Fibroblast of the aortic adventitia (primary cell): ENCODE measurements around the gene ELK4. TPM values are rescaled to one million over a fixed set of nuclear protein-coding genes. Genes with fewer than 3 reads are reported as not detected.
A peak's percentile ranks its signal among the peaks of the same experiment; 100 is the strongest.

Source experiments
- DNase-seq: peaks from one replicate; pipeline ENCODE4 v3.0.0-alpha.2; 2010; ENCODE audit warnings: low read depth
- H3K4me3 ChIP-seq: 2 replicates; pipeline ENCODE4 v1.5.1; 2011; ENCODE audit warnings: low read depth, mild to moderate bottlenecking, control low read depth, low read length, moderate library complexity
- small RNA-seq: library from RNA; depleted of rRNA; stranded (forward); fragments of <200 nt; gene quantifications from one replicate; pipeline ENCODE3, GENCODE V24; 2012
- total RNA-seq: library from RNA; depleted of rRNA; stranded (reverse); fragments of >200 nt; gene quantifications from 2 replicates; pipeline ENCODE4 v1.2.3, GENCODE V29; 2012; ENCODE audit warnings: low replicate concordance
- TF ChIP-seq, protein P1 (sequence below): IDR thresholded peaks from 2 replicates; pipeline ENCODE4 v1.5.1; 2011; ENCODE audit warnings: mild to moderate bottlenecking, low read length, control low read depth, inconsistent platforms; ENCODE audit not compliant: insufficient read depth

ELK4 gene
- total RNA-seq, 1 donor, result 40.9 TPM

DNA sequence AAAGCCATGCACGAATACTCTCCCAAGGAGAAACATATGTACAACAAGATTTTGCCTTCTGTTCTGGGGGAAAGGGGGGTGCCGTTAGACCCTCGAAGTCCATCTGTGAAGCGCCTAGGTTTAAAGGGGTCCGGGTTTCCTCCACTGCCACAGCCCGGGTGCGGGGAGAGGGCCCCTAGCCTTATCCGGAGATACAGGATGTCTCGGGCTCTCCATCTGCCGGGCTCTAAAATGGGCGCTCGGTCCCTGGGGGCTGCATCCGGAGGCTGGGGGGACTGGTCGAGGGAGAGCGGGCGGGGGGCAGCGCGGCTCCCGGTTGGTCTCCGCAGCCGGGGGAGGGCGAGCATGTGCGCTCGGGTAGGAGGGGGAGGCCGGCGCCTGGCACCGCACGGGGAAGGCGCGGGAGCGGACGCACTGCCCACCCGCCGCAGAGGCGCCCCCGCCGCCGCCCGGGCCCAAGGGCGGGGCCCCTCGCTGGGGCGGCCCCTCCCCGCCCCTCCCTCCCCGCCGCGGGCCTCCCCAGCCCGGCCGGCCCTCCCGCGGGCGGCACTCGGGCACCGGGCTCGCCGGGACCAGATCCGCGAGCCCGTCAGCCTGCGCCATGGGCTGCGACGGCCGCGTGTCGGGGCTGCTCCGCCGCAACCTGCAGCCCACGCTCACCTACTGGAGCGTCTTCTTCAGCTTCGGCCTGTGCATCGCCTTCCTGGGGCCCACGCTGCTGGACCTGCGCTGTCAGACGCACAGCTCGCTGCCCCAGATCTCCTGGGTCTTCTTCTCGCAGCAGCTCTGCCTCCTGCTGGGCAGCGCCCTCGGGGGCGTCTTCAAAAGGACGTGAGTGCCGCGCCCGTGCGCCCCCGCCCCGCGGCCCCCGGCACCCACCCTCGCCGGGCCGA lies 63.1 kb downstream of the ELK4 start:
- H3K4me3 ChIP-seq, result peak overlapping the region; percentile 44
- DNase-seq, result no peak
- TF ChIP-seq, protein P1, sequence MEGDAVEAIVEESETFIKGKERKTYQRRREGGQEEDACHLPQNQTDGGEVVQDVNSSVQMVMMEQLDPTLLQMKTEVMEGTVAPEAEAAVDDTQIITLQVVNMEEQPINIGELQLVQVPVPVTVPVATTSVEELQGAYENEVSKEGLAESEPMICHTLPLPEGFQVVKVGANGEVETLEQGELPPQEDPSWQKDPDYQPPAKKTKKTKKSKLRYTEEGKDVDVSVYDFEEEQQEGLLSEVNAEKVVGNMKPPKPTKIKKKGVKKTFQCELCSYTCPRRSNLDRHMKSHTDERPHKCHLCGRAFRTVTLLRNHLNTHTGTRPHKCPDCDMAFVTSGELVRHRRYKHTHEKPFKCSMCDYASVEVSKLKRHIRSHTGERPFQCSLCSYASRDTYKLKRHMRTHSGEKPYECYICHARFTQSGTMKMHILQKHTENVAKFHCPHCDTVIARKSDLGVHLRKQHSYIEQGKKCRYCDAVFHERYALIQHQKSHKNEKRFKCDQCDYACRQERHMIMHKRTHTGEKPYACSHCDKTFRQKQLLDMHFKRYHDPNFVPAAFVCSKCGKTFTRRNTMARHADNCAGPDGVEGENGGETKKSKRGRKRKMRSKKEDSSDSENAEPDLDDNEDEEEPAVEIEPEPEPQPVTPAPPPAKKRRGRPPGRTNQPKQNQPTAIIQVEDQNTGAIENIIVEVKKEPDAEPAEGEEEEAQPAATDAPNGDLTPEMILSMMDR, result no peak

DNA sequence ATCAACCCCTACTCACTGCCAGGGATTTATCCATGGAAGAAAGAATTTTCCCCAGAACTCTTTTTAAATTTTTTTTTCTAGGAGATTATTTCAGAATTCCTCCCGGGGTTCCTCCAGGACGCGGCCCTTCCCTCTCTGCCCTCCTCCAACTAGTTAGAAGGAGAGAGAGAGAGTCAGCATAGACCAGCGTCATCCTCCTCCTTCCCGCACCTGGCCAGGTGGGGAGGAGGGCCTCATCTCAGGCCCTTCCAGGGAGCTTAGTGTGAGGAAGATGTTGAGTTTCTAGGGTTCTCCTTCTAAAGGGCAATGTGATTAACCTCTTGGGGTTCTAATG lies 63.7 kb downstream of the ELK4 start:
- no peak for DNase-seq
- H3K4me3 ChIP-seq, result no peak overlapping the region
- TF ChIP-seq, protein P1, result no peak

DNA sequence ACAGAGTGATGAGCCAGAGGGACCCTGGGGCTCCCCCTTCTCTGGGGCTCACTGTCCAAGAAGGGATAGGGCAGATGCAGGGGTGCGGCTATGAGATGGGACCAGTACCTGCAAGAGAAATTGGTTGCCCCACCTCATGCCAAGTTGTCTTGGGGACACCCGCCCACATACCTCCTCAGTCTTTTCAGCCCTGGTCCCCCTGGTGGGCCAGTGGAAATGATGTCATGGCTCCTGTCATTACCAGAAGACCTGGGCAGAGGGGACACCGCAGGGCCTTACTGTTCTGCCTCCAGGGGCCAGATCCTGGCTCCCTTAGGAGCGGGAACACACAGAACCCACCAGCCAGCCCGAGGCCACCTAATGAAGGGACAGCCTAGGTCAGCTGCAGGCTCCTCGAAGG lies 64.1 kb downstream of the ELK4 start:
- TF ChIP-seq, protein P1, result no peak
- H3K4me3 ChIP-seq, result no peak overlapping the region
- no peak for DNase-seq

DNA sequence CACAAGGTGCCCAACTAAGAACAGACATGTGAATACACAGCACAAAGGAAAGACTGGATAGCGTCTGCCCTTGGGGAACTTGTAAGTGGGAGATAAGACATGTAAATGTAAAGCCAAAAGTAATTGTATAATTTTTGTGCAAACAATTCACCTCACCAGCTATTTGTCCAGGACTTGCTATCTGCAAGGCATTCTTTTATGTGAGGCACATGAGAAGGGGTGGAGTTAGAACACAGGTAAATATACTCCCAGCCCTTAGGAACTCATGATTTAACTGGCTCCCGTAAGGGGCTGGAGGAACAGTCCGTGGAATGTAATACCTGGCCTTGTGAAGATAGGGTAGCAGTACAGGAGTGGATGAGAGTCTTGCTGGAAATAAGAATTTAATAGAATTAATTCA lies 66.0 kb downstream of the ELK4 start:
- DNase-seq, result no peak
- TF ChIP-seq, protein P1, result no peak
- no peak overlapping the region for H3K4me3 ChIP-seq

DNA sequence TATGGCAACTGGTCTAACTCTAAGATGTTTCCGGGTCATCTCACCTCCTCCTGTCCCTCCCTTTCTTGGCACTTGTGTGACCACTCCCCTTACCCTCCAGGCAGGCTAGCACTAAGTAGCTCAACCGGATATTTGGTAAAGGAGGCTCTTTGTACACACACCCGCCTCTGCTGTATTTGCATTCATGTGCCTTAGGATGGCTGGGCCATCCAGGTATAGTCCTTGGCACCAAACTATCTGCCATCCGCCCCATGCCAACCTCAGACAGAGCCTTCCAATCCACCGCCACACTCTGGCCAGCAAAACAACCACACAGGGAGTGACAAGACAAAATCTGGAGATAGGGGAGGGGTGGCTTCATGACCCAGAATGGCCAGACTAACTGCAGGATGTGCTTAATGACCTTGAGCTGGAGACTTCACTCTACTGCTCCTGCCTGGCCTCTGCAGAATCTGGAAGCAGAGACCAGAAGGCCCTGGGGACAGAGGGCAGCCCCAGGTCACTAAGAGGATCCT lies 67.8 kb downstream of the ELK4 start:
- no peak for DNase-seq
- TF ChIP-seq, protein P1, result no peak
- no peak overlapping the region for H3K4me3 ChIP-seq

DNA sequence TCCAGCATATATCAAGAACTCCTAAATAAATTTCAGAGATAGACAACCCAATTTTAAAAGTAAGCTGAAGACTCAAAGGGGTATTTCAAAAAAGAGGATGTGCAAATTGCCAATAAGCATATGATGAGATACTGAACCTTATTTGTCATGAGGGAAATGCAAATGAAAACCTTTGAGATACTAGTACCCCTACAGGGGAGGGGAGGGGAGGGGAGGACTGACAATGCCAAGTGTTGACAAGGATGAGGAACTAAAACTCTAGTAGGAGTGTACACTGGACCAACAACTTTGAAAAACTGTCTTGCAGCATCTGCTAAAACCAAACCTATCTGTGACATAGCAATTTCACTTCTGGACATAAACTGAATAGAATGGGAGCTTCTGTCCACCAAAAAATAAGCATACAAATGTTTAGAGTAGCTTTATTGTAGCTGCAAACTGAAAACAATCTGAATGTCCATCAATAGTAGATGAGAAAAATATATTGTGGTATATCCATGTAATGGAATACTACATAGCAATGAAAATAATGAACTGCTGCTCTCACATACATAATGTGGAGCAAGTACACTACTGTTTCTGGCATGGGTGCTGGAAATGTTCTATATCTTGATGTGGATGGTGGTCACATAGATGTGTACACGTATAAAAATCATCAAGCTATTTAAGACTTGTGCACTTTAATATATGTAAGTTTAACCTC lies 70.2 kb downstream of the ELK4 start:
- TF ChIP-seq, protein P1, result no peak
- DNase-seq, result no peak
- no peak overlapping the region for H3K4me3 ChIP-seq

Small RNAs within 50 kb of the gene (small RNA-seq; reads per million reads assigned to genes)
- gene RNU2-19P (not detected), gene RNU6-418P (not detected)

Other genes with a start within 250 kb of the ELK4 start
- 0.36 TPM in 1 of 2 replicates, not detected in the other for gene LEMD1, start 210.0 kb downstream of the ELK4 start, total RNA-seq
- 0.09 TPM in 1 of 2 replicates, not detected in the other for gene BLACAT1, start 176.0 kb downstream of the ELK4 start, total RNA-seq
- 0.27 and 1.6 TPM in 2 replicates for gene CDK18, start 127.3 kb downstream of the ELK4 start, total RNA-seq
- 1.7 TPM in 2 replicates for gene SLC45A3, start 48.5 kb upstream of the ELK4 start, total RNA-seq
- gene NUCKS1, start 118.2 kb upstream of the ELK4 start, total RNA-seq, result 145 and 253 TPM in 2 replicates
- gene RAB29, start 143.5 kb upstream of the ELK4 start, total RNA-seq, result 13.7 and 28.2 TPM in 2 replicates
- gene SLC41A1, start 181.2 kb upstream of the ELK4 start, total RNA-seq, result 20.9 and 27.1 TPM in 2 replicates
- gene PM20D1, start 218.1 kb upstream of the ELK4 start, total RNA-seq, result not detected in 2 replicates